ENCODE results near the gene HOXB9. TPM values are rescaled to one million over a fixed set of nuclear protein-coding genes. Genes with fewer than 3 reads are reported as not detected.

HOXB9 gene
- total RNA-seq, 1 experiment from 2014 or later = not detected

DNA sequence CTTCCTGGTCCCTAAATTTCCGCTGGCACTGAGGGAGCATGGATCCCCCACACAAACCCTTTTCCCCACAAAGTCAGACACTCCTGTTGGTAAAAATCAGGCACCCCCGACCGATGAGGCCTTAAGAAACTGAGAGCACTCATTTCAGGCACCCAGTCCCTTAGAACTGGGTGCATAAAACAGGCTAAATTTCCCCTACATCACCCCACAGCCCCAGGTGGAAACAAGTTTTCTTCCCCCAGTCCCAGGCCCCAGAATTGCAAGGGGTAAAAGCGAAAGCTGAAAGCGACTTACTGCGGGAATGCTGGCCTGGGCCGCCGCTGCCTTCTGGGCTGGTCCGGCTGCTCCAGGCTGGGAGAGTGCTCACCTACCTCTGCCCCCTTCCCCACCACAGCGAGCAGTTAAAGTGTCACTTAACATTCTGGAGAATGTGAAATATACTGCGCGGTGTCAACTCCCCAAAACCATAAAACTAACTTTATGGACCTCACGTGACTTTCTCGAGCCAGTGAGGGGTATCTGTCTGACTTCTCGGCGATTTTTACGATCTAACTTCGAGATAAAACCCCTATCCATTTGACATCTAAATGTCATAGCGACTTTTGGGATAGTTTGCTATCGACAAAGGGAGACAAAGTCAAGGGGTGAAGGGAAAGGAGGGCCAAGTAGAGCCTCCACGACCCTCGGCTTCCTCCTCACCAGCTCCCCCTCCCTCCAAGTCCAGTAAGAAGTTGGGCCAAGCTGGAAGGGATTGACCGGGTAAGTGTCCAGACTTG, 36.1 kb downstream of the HOXB9 start, which contains the start of gene HOXB3:
TSS of gene HOXB3 (minus strand) at position 411 of the 776 bp plus-strand sequence. CDS start 37,767 bp downstream, outside the sequence.
- TF ChIP-seq, protein P1, sequence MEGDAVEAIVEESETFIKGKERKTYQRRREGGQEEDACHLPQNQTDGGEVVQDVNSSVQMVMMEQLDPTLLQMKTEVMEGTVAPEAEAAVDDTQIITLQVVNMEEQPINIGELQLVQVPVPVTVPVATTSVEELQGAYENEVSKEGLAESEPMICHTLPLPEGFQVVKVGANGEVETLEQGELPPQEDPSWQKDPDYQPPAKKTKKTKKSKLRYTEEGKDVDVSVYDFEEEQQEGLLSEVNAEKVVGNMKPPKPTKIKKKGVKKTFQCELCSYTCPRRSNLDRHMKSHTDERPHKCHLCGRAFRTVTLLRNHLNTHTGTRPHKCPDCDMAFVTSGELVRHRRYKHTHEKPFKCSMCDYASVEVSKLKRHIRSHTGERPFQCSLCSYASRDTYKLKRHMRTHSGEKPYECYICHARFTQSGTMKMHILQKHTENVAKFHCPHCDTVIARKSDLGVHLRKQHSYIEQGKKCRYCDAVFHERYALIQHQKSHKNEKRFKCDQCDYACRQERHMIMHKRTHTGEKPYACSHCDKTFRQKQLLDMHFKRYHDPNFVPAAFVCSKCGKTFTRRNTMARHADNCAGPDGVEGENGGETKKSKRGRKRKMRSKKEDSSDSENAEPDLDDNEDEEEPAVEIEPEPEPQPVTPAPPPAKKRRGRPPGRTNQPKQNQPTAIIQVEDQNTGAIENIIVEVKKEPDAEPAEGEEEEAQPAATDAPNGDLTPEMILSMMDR (conservative IDR thresholded peaks at IDR 0.05) = no peak
- Histone ChIP-seq H2BK5ac (ENCODE audit: insufficient read length, low read length) (no peak within 1 kb of the TSS), H3K56ac (ENCODE audit: insufficient read length, low read depth, low read length) (no peak within 1 kb of the TSS), H3K9me3 (ENCODE audit: control insufficient read depth, low read depth, low read length) (no peaks in the 10 kb centered on the region), H3T11ph (ENCODE audit: low read length) (no peak within 1 kb of the TSS), H3K9ac (ENCODE audit: extremely low read depth, insufficient read length, low read length) (no peak within 1 kb of the TSS), H2BK20ac (ENCODE audit: low read depth, low read length, poor library complexity, severe bottlenecking) (no peak within 1 kb of the TSS), H2BK12ac (ENCODE audit: insufficient read length, low read depth, low read length) (no peak within 1 kb of the TSS), H3K4me2 (ENCODE audit: insufficient read depth, insufficient read length, low read length) (no peak within 1 kb of the TSS), H4K8ac (replicated peaks; ENCODE audit: insufficient read length, low read depth, low read length) (no peak within 1 kb of the TSS), H3K79me2 (ENCODE audit: insufficient read depth, low read length) (no peaks in the 10 kb centered on the region), H4K5ac (ENCODE audit: insufficient read length, low read depth, low read length) (no peak within 1 kb of the TSS), H4K20me1 (ENCODE audit: control insufficient read depth, insufficient read depth, insufficient read length) (no peaks in the 10 kb centered on the region), H3K18ac (ENCODE audit: insufficient read length, low read depth, low read length) (no peak within 1 kb of the TSS), H2AK5ac (ENCODE audit: insufficient read length, low read length) (no peak within 1 kb of the TSS), H3K27me3 (ENCODE audit: insufficient read depth, low read length) (peaks cover 99% of the 10 kb centered on the region), H4K91ac (ENCODE audit: insufficient read length, low read depth, low read length) (no peak within 1 kb of the TSS), H2BK15ac (ENCODE audit: low read depth, low read length) (no peak within 1 kb of the TSS), H3K27ac (ENCODE audit: insufficient read length, low read depth, low read length) (no peak within 1 kb of the TSS), H2BK120ac (ENCODE audit: low read depth, low read length, poor library complexity, severe bottlenecking) (no peak within 1 kb of the TSS), H2AFZ (ENCODE audit: low read length) (no peak within 1 kb of the TSS), H3K4ac (ENCODE audit: low read depth, low read length) (no peak within 1 kb of the TSS), H3K23ac (ENCODE audit: insufficient read length, low read depth, low read length) (no peak within 1 kb of the TSS), H3K14ac (ENCODE audit: insufficient read depth, low read length) (no peak within 1 kb of the TSS), H3K79me1 (ENCODE audit: insufficient read depth, low read depth, low read length, poor library complexity, severe bottlenecking) (no peaks in the 10 kb centered on the region), H3K23me2 (ENCODE audit: insufficient read length, low read depth, low read length, poor library complexity, severe bottlenecking) (peaks cover 3% of the 10 kb centered on the region), H3K4me1 (ENCODE audit: insufficient read depth, low read length) (no peaks in the 10 kb centered on the region)
- Mint-ChIP-seq H3K27ac (no peak within 1 kb of the TSS), H3K9me3 (peaks cover 6 to 7% of the 10 kb centered on the region in 2 experiments; a peak in 3 of 5 replicates), H3K27me3 (ENCODE audit: low read depth) (peaks cover 100% of the 10 kb centered on the region), H3K4me1 (peaks cover 11 to 26% of the 10 kb centered on the region in 2 experiments), H3K4me3 (0 out of 5 replicates have a peak within 1 kb of the TSS, but pooled peaks of 1 of the 2 experiments have one; percentile 35), H3K36me3 (ENCODE audit: insufficient read depth in 1 of 3, low read depth in 3 of 3) (no peaks in the 10 kb centered on the region)
- no peak for DNase-seq
- WGBS (ENCODE audit: extremely low coverage, insufficient read length, low lambda C conversion rate) = no CpG with 5 or more reads among the region's 23 CpGs

Measured in H9 (cell line).